Measurements from ENCODE around the gene LRRC8B.
"Not testable (repeated sequence)": the region's sequence is repeated elsewhere in the genome, so short reads cannot be mapped to it uniquely, and the experiment has no call there.

Gene LRRC8B

GRCh38 chr1:89580036-89580435, 55.4 kb downstream of the LRRC8B start:
- no peak for FAIRE-seq
- DNase-seq (ENCODE audit: low spot score), result no peak

GRCh38 chr1:89581859-89582258, 57.2 kb downstream of the LRRC8B start:
- no peak for FAIRE-seq
- no peak for DNase-seq (ENCODE audit: low spot score)

- FAIRE-seq (no peak), DNase-seq (ENCODE audit: low spot score) (no peak)
Observed at GRCh38 chr1:89582571-89582970, 57.9 kb downstream of the LRRC8B start.

GRCh38 chr1:89584211-89584610, 59.6 kb downstream of the LRRC8B start:
- no peak for DNase-seq (ENCODE audit: low spot score)
- FAIRE-seq, result no peak

GRCh38 chr1:89584781-89585180, 60.2 kb downstream of the LRRC8B start:
- FAIRE-seq (no peak), DNase-seq (ENCODE audit: low spot score) (no peak)

- FAIRE-seq (no peak), DNase-seq (ENCODE audit: low spot score) (no peak)
Observed at GRCh38 chr1:89587729-89588161, 63.1 kb downstream of the LRRC8B start.

GRCh38 chr1:89588480-89588879, 63.9 kb downstream of the LRRC8B start:
- FAIRE-seq, result no peak

GRCh38 chr1:89589515-89589914, 64.9 kb downstream of the LRRC8B start:
- DNase-seq (ENCODE audit: low spot score), result no peak
- FAIRE-seq, result no peak

More at GRCh38 chr1:89588480-89588879, 63.9 kb downstream of the LRRC8B start:
- DNase-seq (ENCODE audit: low spot score), result no peak

GRCh38 chr1:89590341-89591080, 65.9 kb downstream of the LRRC8B start:
- no peak for FAIRE-seq
- no peak for DNase-seq (ENCODE audit: low spot score)

GRCh38 chr1:89592861-89593302, 68.3 kb downstream of the LRRC8B start:
- FAIRE-seq; DNase-seq (ENCODE audit: low spot score): not testable (repeated sequence)

- FAIRE-seq (no peak), DNase-seq (ENCODE audit: low spot score) (no peak)
Observed at GRCh38 chr1:89594096-89594740, 69.6 kb downstream of the LRRC8B start.

- FAIRE-seq (no peak), DNase-seq (ENCODE audit: low spot score) (no peak)
Observed at GRCh38 chr1:89596698-89597097, 72.1 kb downstream of the LRRC8B start.

GRCh38 chr1:89598450-89599331, 74.1 kb downstream of the LRRC8B start:
- no peak for FAIRE-seq
- peak; percentile 30 for DNase-seq (ENCODE audit: low spot score)

- no peak for DNase-seq (ENCODE audit: low spot score)
- no peak for FAIRE-seq
Observed at GRCh38 chr1:89599332-89599630, 74.7 kb downstream of the LRRC8B start.

GRCh38 chr1:89600451-89601224, 76.0 kb downstream of the LRRC8B start:
- FAIRE-seq (no peak), DNase-seq (ENCODE audit: low spot score) (no peak)

- FAIRE-seq (no peak), DNase-seq (ENCODE audit: low spot score) (no peak)
Observed at GRCh38 chr1:89602871-89603404, 78.3 kb downstream of the LRRC8B start.

GRCh38 chr1:89603651-89604413, 79.2 kb downstream of the LRRC8B start:
- FAIRE-seq (no peak), DNase-seq (ENCODE audit: low spot score) (no peak)

GRCh38 chr1:89604414-89604735, 79.7 kb downstream of the LRRC8B start:
- DNase-seq (ENCODE audit: low spot score) (no peak), FAIRE-seq (no peak)

GRCh38 chr1:89605692-89606091, 81.1 kb downstream of the LRRC8B start:
- no peak for FAIRE-seq

GRCh38 chr1:89606227-89606980, 81.8 kb downstream of the LRRC8B start:
- no peak for DNase-seq (ENCODE audit: low spot score)
- no peak for FAIRE-seq

More at GRCh38 chr1:89605692-89606091, 81.1 kb downstream of the LRRC8B start:
- DNase-seq (ENCODE audit: low spot score), result peak; percentile 50

Data from urothelium cell line (cell line).